K562 (cell line): ENCODE measurements around the gene GRB10.

Source experiments
- ARID1B ChIP-seq: fragments of 450-650 bp; IDR thresholded peaks from 2 replicates; pipeline ENCODE4 v1.6.1; 2016; ENCODE audit warnings: antibody characterized with exemption, mild to moderate bottlenecking, inconsistent platforms
- BRCA1 ChIP-seq, 2 experiments: fragments of 450-650 bp in 1 of 2; sonication (generic) in 1 of 2; formaldehyde crosslinking in 1 of 2; IDR thresholded peaks; 2 replicates each; pipeline versions ENCODE4 v1.5.0 to v1.6.1; 2017 to 2020; ENCODE audit warnings: mild to moderate bottlenecking in 1 of 2, missing genetic modification reagents in 1 of 2
- CREM ChIP-seq: IDR thresholded peaks from 2 replicates; pipeline ENCODE4 v1.6.1; 2014; ENCODE audit warnings: antibody characterized with exemption, low read depth
- KLF10 ChIP-seq: fragments of 250-450 bp; sonication (Bioruptor Pico); IDR thresholded peaks from 2 replicates; pipeline ENCODE4 v1.6.1; 2021; ENCODE audit warnings: matching md5 sums
- MAFK ChIP-seq: IDR thresholded peaks from 2 replicates; pipeline ENCODE4 v1.6.1; 2011; ENCODE audit warnings: low read length, improper control_type of control experiment
- MIER1 ChIP-seq: fragments of 450-650 bp; IDR thresholded peaks from 2 replicates; pipeline ENCODE4 v1.6.1; 2016; ENCODE audit warnings: antibody characterized with exemption, mild to moderate bottlenecking, low read depth
- RFX5 ChIP-seq: IDR thresholded peaks from 2 replicates; pipeline ENCODE4 v1.6.1; 2011; ENCODE audit warnings: low read depth, mild to moderate bottlenecking, improper control_type of control experiment, low read length
- ZNF318 ChIP-seq, 2 experiments: fragments of 450-650 bp; IDR thresholded peaks; 2 replicates each; pipeline ENCODE4 v1.6.1; 2016; ENCODE audit warnings: mild to moderate bottlenecking in 2 of 2, borderline replicate concordance in 1 of 2, low read depth in 1 of 2, moderate library complexity in 1 of 2
- TF ChIP-seq, protein P1 (sequence below), 3 experiments: IDR thresholded peaks in 2 of 3; conservative IDR thresholded peaks in 1 of 3; 2 replicates each; pipeline ENCODE4 v1.5.1; 2011 to 2012; ENCODE audit warnings: low read length in 3 of 3, mild to moderate bottlenecking in 3 of 3, control low read depth in 2 of 3, improper control_type of control experiment in 1 of 3, inconsistent platforms in 1 of 3, low read depth in 1 of 3, mixed read lengths in 1 of 3, moderate library complexity in 1 of 3; ENCODE audit not compliant: insufficient read depth in 2 of 3
- TF ChIP-seq, protein P2 (sequence below): fragments of 150-350 bp; conservative IDR thresholded peaks from 2 replicates; pipeline ENCODE4 v1.6.1; 2014; ENCODE audit warnings: low read length

DNA sequence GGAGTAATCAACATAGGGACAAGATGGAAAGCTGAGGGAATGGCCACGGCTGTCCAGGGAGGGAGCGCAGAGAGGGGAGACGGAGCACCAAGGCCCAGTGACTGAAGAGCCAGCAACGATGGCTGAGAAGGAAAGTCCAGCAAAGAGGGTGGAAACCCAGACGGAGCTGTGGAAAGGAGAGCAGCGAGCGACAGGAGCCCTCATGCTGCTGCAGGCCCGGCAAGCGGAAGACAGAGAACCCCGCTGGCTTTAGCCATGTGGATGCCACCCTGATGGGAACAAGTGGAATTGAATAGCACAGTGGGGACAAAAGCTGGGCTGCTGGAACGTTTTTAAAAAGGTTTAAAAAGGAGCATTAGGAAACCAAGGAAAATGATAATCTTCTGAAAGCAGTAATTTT is 134.6 kb downstream of the GRB10 start:
- no peak for TF ChIP-seq MAFK
- no peak for TF ChIP-seq ZNF318 (IDR thresholded peaks at IDR 0.05; ENCODE audit: borderline replicate concordance in 1 of 2, low read depth in 1 of 2)
- TF ChIP-seq CREM = no peak
- TF ChIP-seq KLF10 (CRISPR knock-in tag) = no peak
- TF ChIP-seq, protein P1, sequence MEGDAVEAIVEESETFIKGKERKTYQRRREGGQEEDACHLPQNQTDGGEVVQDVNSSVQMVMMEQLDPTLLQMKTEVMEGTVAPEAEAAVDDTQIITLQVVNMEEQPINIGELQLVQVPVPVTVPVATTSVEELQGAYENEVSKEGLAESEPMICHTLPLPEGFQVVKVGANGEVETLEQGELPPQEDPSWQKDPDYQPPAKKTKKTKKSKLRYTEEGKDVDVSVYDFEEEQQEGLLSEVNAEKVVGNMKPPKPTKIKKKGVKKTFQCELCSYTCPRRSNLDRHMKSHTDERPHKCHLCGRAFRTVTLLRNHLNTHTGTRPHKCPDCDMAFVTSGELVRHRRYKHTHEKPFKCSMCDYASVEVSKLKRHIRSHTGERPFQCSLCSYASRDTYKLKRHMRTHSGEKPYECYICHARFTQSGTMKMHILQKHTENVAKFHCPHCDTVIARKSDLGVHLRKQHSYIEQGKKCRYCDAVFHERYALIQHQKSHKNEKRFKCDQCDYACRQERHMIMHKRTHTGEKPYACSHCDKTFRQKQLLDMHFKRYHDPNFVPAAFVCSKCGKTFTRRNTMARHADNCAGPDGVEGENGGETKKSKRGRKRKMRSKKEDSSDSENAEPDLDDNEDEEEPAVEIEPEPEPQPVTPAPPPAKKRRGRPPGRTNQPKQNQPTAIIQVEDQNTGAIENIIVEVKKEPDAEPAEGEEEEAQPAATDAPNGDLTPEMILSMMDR (IDR thresholded peaks at IDR 0.05 in 2 of 3, conservative IDR thresholded peaks at IDR 0.05 in 1 of 3; ENCODE audit: insufficient read depth in 2 of 3, low read depth in 1 of 3, low read length in 3 of 3) = no peak
- TF ChIP-seq, protein P2, sequence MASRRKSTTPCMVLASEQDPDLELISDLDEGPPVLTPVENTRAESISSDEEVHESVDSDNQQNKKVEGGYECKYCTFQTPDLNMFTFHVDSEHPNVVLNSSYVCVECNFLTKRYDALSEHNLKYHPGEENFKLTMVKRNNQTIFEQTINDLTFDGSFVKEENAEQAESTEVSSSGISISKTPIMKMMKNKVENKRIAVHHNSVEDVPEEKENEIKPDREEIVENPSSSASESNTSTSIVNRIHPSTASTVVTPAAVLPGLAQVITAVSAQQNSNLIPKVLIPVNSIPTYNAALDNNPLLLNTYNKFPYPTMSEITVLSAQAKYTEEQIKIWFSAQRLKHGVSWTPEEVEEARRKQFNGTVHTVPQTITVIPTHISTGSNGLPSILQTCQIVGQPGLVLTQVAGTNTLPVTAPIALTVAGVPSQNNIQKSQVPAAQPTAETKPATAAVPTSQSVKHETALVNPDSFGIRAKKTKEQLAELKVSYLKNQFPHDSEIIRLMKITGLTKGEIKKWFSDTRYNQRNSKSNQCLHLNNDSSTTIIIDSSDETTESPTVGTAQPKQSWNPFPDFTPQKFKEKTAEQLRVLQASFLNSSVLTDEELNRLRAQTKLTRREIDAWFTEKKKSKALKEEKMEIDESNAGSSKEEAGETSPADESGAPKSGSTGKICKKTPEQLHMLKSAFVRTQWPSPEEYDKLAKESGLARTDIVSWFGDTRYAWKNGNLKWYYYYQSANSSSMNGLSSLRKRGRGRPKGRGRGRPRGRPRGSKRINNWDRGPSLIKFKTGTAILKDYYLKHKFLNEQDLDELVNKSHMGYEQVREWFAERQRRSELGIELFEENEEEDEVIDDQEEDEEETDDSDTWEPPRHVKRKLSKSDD = no peak
- TF ChIP-seq RFX5 = no peak
- TF ChIP-seq ARID1B = no peak
- no peak for TF ChIP-seq MIER1
- no peak for TF ChIP-seq BRCA1 (IDR thresholded peaks at IDR 0.05)
- TF ChIP-seq BRCA1 (CRISPR knock-in tag; IDR thresholded peaks at IDR 0.05) = no peak
